NCI-H1092 (cell line): ENCODE results near the gene VKORC1L1.
"Not testable (repeated sequence)": the region's sequence is repeated elsewhere in the genome, so short reads cannot be mapped to it uniquely, and the experiment has no call there.

Experiments
- DNase-seq: peaks from one replicate; lab custom pipeline; 2025; lab: John Stamatoyannopoulos, UW

VKORC1L1 gene

GRCh38 chr7:65976659-65977196 is 103.9 kb downstream of the VKORC1L1 start:
- DNase-seq: no peak

GRCh38 chr7:65978891-65979582 is 106.2 kb downstream of the VKORC1L1 start:
- no peak for DNase-seq

DNA sequence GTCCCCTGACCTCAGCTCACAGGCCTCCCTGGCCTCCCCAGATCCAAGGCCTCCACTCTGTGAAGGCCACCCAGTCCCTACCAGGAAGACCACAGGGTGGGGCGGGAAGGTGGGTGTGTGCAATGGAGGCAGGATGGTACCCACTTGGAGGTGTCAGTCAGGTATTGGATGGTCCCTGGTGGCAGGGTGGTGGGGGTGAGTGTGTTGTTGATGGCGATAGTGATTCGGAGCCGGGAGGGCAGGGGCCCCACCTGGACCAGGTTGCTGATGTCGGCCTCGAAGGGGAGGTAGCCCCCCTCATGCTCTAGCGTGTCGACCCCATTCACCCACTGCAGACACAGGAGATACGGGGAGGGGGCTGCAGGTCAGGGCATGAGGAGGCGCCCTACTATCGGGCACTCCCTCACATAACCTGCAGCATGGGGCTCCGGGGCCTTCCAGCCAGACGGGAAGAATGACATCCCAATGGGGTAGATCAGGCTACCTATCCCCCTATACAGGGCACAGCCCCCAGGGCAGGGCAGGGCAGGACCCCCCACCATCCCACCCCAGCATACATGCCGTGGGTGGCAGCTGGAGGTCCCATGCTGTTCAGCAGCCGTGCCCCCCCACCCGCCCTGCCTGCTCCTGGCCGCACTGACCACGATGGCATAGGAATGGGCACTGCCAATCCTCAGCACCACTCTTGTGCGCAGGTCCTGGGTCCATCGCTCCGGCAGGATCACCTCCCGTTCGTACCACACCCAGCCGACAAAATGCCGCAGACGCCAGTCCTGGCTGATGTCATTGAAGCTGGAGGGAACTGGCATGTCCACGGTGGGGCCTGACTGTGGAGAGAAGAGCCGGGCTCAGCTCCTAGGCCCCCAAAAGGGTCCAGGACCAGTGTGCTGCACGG is 107.0 kb downstream of the VKORC1L1 start:
- DNase-seq: no peak

DNA sequence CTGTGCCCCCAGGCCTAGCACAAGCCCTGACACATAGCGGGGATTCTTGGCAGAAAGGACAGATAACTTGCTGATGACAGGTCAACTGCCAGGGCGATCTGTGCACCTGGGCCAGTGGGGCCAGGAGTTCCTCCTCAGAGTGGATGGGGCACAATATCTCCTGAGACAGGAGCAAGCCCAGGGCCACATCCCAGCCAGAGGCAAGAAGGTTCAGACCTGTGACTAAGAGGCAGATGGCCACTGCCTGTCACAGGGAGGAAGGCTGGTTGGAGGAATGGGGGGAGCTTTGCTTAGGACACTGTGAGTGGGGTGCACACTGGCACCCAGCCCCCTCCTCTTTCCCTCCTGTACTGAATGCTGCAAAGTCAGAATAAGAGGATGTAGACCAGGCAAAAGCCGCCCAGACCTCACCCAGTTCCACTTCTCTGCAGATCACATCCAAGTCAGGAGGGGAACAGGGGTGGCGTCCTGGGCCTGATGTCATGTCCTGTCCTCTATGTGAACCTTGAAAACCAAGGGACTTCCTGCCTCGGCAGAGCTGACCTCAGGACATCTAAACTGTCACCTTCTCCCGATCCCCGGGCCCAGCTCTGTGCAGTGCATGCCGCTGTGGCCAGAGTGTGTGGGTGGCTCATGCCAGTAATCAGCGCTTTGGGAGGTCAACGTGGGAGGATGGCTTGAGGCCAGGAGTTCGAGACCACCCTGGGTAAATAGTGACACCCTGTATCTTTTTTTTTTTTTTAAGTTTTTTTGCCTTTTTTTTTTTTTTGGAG is 107.8 kb downstream of the VKORC1L1 start:
- no peak for DNase-seq

DNA sequence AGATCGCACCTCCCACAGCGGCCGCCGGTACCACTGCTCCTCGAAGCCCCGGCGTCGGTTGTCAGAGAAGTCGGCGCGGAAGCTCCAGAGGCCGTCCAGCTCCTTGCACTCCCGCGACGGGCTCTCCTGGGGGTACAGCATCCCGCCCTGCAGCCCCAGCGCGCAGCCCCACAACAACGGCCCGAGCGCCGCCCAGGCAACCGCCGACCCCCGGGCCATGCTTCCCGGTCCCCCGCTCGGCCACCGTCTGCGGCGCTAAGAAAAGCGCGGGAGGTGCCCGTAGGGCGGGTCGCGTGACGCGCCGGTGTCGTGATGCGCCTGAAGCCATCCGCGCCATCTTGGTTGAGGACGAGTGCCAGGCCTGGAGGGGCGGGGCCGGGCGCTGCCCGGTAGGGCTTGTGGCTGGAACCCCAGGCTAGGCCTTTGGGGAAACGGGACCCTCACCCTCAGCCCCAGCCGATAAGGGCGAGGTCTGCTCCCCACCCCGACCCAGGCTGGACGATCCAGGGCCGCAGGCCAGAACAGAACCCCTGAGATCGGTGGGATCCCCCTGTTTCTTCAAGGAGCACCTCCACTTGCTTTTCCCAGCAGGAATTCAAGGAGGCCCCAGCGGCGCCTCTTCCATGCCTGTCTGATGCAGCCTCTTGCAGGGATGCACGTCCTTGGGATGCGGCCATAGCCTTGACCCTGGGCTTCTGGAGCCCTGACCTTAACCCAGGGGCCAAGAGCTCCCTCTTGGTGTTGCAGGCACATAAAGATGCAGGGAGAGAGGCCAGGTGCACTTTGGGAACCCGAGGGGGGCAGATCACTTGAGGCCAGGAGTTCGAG is 109.3 kb downstream of the VKORC1L1 start, which contains the start of gene GUSB:
Gene GUSB, minus strand, starts transcription at position 249 of the 828 bp plus-strand sequence. Its CDS starts 30 bp downstream, at position 219.
- DNase-seq: peak; percentile 94

- no peak for DNase-seq
Measured at GRCh38 chr7:65983965-65984658, 111.2 kb downstream of the VKORC1L1 start.

DNA sequence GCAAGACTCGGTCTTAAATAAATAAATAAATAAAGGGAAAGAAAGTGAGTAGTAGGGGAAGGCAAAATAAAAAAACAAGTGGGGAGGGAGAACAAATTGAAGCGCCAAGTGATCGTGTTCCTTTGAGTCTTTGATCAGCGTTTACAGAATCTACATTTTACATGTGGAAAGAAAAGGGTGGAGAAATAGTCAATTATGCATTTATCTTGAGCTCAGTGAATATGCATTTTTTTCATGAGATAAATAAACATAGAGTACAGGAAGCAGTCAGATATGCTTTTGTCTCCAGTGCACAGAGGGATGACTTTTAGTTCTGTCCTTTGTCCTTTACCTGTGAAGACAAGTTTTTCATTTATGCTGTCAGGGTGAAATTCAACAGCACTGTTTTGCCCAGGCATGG is 115.2 kb downstream of the VKORC1L1 start:
- DNase-seq: no peak

- not testable (repeated sequence) for DNase-seq
Measured at GRCh38 chr7:65988503-65988902, 115.6 kb downstream of the VKORC1L1 start.

- DNase-seq: no peak
Measured at GRCh38 chr7:65989694-65990080, 116.8 kb downstream of the VKORC1L1 start.

- not testable (repeated sequence) for DNase-seq
Measured at GRCh38 chr7:65991829-65992228, 119.0 kb downstream of the VKORC1L1 start.

DNA sequence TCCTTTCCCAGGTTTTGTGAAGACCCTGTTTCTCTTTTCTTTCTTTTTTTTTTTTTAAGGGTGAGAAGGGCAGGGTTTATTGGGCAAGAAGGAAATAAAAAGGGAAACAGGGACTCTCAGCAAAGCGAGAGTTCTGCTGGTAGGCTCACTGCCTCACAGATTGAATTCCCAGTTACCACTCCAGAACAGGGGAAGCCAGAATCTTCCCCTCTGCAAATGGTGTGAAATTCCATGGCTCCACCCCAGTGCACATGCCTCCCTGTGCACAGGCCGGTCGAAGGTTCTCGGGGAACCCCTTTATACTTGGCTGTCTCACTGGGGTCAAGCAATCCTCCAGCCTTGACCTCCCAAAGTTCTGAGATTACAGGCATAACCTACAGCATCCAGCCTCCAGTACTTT is 119.7 kb downstream of the VKORC1L1 start:
- DNase-seq: no peak

- DNase-seq: not testable (repeated sequence)
Measured at GRCh38 chr7:65994984-65995383, 122.1 kb downstream of the VKORC1L1 start.

GRCh38 chr7:66000823-66001417 is 128.0 kb downstream of the VKORC1L1 start:
- DNase-seq: not testable (repeated sequence)

GRCh38 chr7:66005115-66005671 is 132.3 kb downstream of the VKORC1L1 start:
- not testable (repeated sequence) for DNase-seq

DNA sequence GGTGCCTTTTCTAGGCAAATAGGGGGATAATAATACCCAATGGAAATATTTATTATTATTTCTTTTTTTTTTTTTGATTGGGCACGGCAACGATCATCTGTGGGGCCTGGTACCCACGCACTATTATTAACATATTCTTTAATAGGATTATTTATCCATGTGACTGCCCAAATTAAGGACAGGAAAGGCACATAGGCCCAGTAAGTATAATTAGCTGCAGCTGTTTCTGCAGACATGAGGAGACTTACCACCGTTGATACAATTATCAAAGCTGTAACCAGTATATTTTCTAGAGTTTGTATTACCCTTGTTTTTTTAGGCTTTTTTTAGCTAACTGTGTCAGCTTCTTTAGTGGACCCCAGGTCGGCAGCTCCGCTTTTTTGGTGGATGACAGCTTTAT is 134.4 kb downstream of the VKORC1L1 start:
- DNase-seq: no peak
